AG04450 (cell line): ENCODE results near the gene EXOC6. TPM values are rescaled to one million over a fixed set of nuclear protein-coding genes. Genes with fewer than 3 reads are reported as not detected.

ENCODE experiments used
- CTCF ChIA-PET: fragments of 300-600, 350-600 bp; formaldehyde crosslinking; extraction: SDS; loops from one replicate; lab custom pipeline; 2022; ENCODE audit warnings: antibody characterized with exemption, inconsistent platforms; lab: Charles Lee
- POLR2A ChIA-PET: fragments of 350-600 bp; formaldehyde crosslinking; extraction: SDS; loops from one replicate; lab custom pipeline; 2021; ENCODE audit warnings: antibody characterized with exemption, inconsistent platforms; lab: Yijun Ruan, JAX
- DNase-seq: peaks from one replicate; pipeline ENCODE4 v3.0.0-alpha.2; 2011; ENCODE audit warnings: low read depth, low spot score
- H3K27ac ChIP-seq: one replicate; pipeline ENCODE4 v1.5.1; 2012; ENCODE audit warnings: low read depth, low read length, control low read depth
- H3K27me3 ChIP-seq: one replicate; pipeline ENCODE4 v1.6.0; 2012; ENCODE audit warnings: low read length; ENCODE audit not compliant: control insufficient read depth, insufficient read depth
- H3K4me3 ChIP-seq: 2 replicates; pipeline ENCODE4 v1.5.1; 2011; ENCODE audit warnings: mild to moderate bottlenecking, low read depth, low read length, control low read depth
- H3K9me3 ChIP-seq: 2 replicates; pipeline ENCODE4 v1.5.1; 2012; ENCODE audit warnings: low read length; ENCODE audit not compliant: control insufficient read depth, insufficient read depth
- CTCF ChIP-seq: IDR thresholded peaks from 2 replicates; pipeline ENCODE4 v1.5.1; 2011; ENCODE audit warnings: low read depth, low read length, control low read depth, inconsistent platforms
- polyA plus RNA-seq: library from polyadenylated mRNA; depleted of rRNA; stranded (reverse); fragments of >200 nt; gene quantifications from 2 replicates; pipeline ENCODE4 v1.2.3, GENCODE V29; 2011

Gene EXOC6
- polyA plus RNA-seq, 1 experiment, result 21.8 TPM

GRCh38 chr10:93059975-93060886 is 211.9 kb downstream of the EXOC6 start, which contains the start of gene CYP26C1:
TSS of gene CYP26C1 (plus strand) at chr10:93060798. CDS start at chr10:93061264, 466 bp downstream.
- TF ChIP-seq CTCF, result no peak
- POLR2A ChIA-PET, result no interaction called here
- CTCF ChIA-PET, result no interaction called here
- H3K27ac ChIP-seq, result no peak within 1 kb of the TSS
- H3K4me3 ChIP-seq, result no peak within 1 kb of the TSS
- peaks cover 50% of the 10 kb centered on the region for H3K27me3 ChIP-seq
- H3K9me3 ChIP-seq, result no peaks in the 10 kb centered on the region; the same call in 1 of the 2 replicates
- no peak for DNase-seq

GRCh38 chr10:93060887-93061593 is 212.7 kb downstream of the EXOC6 start:
- H3K27ac ChIP-seq, result no peak overlapping the region
- DNase-seq, result no peak
- H3K4me3 ChIP-seq, result no peak overlapping the region
- ChIA-PET POLR2A (no interaction called here), CTCF (interaction anchor here (1.1 to 1.4 kb wide), 3 partner anchors 11 to 57 kb away, joined by 3 read pairs; no protein-coding TSS in a partner anchor)
- no peak for TF ChIP-seq CTCF
- H3K9me3 ChIP-seq, result no peaks in the 10 kb centered on the region; the same call in 1 of the 2 replicates
- peaks cover 56% of the 10 kb centered on the region for H3K27me3 ChIP-seq

- ChIA-PET POLR2A (no interaction called here), CTCF (interaction anchor here (0.8 to 1.4 kb wide), 5 partner anchors 11 to 75 kb away, joined by 3 to 4 read pairs (median 3); no protein-coding TSS in a partner anchor)
- H3K4me3 ChIP-seq, result peak overlapping the region; percentile 53
- no peaks in the 10 kb centered on the region; the same call in 1 of the 2 replicates for H3K9me3 ChIP-seq
- no peak for TF ChIP-seq CTCF
- no peak overlapping the region for H3K27ac ChIP-seq
- no peak for DNase-seq
- peaks cover 63% of the 10 kb centered on the region for H3K27me3 ChIP-seq
Observed at GRCh38 chr10:93061594-93062513, 213.5 kb downstream of the EXOC6 start.

GRCh38 chr10:93062514-93063143 is 214.3 kb downstream of the EXOC6 start:
- no peak overlapping the region for H3K27ac ChIP-seq
- peak overlapping the region; percentile 53 for H3K4me3 ChIP-seq
- H3K27me3 ChIP-seq, result peaks cover 70% of the 10 kb centered on the region
- CTCF ChIA-PET, result interaction anchor here (0.6 to 5.3 kb wide), 6 partner anchors 12 to 290 kb away, joined by 3 to 15 read pairs (median 3); no protein-coding TSS in a partner anchor
- POLR2A ChIA-PET, result no interaction called here
- no peak for DNase-seq
- no peaks in the 10 kb centered on the region; the same call in 1 of the 2 replicates for H3K9me3 ChIP-seq
- peak; percentile 47 for TF ChIP-seq CTCF
